HG03432 (cell line): ENCODE data around the gene XAB2.

ENCODE experiments used
- ATAC-seq: cut with Tn5 transposase; IDR thresholded peaks from one replicate; pipeline ENCODE4 v1.9.1; 2021; ENCODE audit warnings: mild to moderate bottlenecking, moderate library complexity; ENCODE audit not compliant: unreplicated experiment

The XAB2 gene

GRCh38 chr19:7633698-7634097, 4.4 kb upstream of the XAB2 start, which contains the start of gene PCP2:
Gene PCP2 (minus strand): TSS chr19:7633719. CDS start chr19:7633457, 262 bp downstream.
- no peak for ATAC-seq

- ATAC-seq, result no peak
Observed at GRCh38 chr19:7632340-7633203, 3.2 kb upstream of the XAB2 start.

- no peak for ATAC-seq
Observed at GRCh38 chr19:7631577-7631976, 2.2 kb upstream of the XAB2 start.

GRCh38 chr19:7628589-7629311, 595 bp downstream of the XAB2 start:
- ATAC-seq, result no peak

GRCh38 chr19:7627166-7627565, 2.2 kb downstream of the XAB2 start:
- ATAC-seq, result no peak

- no peak for ATAC-seq
Observed at GRCh38 chr19:7625763-7626372, 3.5 kb downstream of the XAB2 start.

GRCh38 chr19:7624810-7625209, 4.5 kb downstream of the XAB2 start:
- no peak for ATAC-seq

GRCh38 chr19:7623725-7624603, 5.4 kb downstream of the XAB2 start:
- no peak for ATAC-seq

GRCh38 chr19:7622933-7623685, 6.2 kb downstream of the XAB2 start:
- no peak for ATAC-seq

- ATAC-seq, result no peak
Observed at GRCh38 chr19:7620442-7621412, 8.6 kb downstream of the XAB2 start.

GRCh38 chr19:7619671-7620441, 9.5 kb downstream of the XAB2 start:
- no peak for ATAC-seq

- no peak for ATAC-seq
Observed at GRCh38 chr19:7618771-7619510, 10.4 kb downstream of the XAB2 start.

GRCh38 chr19:7618348-7618747, 11.0 kb downstream of the XAB2 start:
- no peak for ATAC-seq

GRCh38 chr19:7617735-7618134, 11.6 kb downstream of the XAB2 start:
- ATAC-seq, result no peak

GRCh38 chr19:7617172-7617571, 12.2 kb downstream of the XAB2 start:
- ATAC-seq, result no peak

- ATAC-seq, result no peak
Observed at GRCh38 chr19:7614859-7615741, 14.2 kb downstream of the XAB2 start.
